OCI-LY1 (cell line): ENCODE measurements around the gene RPL37.

ENCODE experiments used
- EZH2 ChIP-seq: fragments of 200-600 bp; sonication (generic), shearing (Covaris generic); IDR thresholded peaks from 2 replicates; pipeline ENCODE4 v1.8.0; 2017; ENCODE audit warnings: borderline replicate concordance, mixed run types, mild to moderate bottlenecking, antibody characterized with exemption, low read length, moderate library complexity, mixed read lengths
- TF ChIP-seq, protein P1 (sequence below): fragments of 200-600 bp; sonication (generic), shearing (Covaris generic); IDR thresholded peaks from 2 replicates; pipeline ENCODE4 v1.5.1; 2017; ENCODE audit warnings: mild to moderate bottlenecking, antibody characterized with exemption, low read length, moderate library complexity, mixed read lengths

DNA sequence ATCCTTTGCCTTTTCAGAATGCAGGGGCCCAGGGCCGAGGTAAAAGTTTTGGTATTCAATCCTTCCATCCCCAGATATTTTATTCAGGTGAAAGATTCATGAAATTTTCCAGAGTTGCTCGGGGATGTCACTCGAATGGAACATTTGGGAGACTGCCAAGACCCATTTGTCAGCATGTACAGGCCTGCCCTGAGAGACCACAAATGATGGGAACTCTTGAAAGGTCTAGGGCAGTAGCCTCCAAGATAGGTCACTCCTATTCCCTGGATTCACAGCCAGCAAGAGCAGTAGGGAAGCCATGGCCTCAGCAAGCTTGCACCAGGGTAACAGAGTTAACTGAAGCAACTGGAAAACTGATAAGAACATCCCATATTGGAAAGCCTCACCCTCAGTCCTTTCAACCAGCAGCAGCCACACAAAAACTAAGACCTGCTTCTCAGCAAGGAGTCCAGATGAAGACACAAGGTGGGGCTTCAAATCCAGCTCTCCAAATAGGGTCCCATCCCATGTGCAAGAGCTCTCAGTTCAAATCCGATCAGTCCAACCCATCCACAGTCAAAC is 18.7 kb upstream of the RPL37 start:
- TF ChIP-seq, protein P1, sequence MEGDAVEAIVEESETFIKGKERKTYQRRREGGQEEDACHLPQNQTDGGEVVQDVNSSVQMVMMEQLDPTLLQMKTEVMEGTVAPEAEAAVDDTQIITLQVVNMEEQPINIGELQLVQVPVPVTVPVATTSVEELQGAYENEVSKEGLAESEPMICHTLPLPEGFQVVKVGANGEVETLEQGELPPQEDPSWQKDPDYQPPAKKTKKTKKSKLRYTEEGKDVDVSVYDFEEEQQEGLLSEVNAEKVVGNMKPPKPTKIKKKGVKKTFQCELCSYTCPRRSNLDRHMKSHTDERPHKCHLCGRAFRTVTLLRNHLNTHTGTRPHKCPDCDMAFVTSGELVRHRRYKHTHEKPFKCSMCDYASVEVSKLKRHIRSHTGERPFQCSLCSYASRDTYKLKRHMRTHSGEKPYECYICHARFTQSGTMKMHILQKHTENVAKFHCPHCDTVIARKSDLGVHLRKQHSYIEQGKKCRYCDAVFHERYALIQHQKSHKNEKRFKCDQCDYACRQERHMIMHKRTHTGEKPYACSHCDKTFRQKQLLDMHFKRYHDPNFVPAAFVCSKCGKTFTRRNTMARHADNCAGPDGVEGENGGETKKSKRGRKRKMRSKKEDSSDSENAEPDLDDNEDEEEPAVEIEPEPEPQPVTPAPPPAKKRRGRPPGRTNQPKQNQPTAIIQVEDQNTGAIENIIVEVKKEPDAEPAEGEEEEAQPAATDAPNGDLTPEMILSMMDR, result no peak
- TF ChIP-seq EZH2, result no peak
